Pancreas (tissue), 10 donors: Measurements from ENCODE around the gene PFKFB4. TPM values are rescaled to one million over a fixed set of nuclear protein-coding genes. Genes with fewer than 3 reads are reported as not detected.
A peak's percentile ranks its signal among the peaks of the same experiment; 100 is the strongest.
"Not testable (repeated sequence)": the region's sequence is repeated elsewhere in the genome, so short reads cannot be mapped to it uniquely, and the experiment has no call there.

Experiments
- ATAC-seq, 4 donors: fragments of 200-7000 bp; cut with Tn5 transposase; one replicate each; pipeline versions ENCODE4 v1.8.0 to v1.9.1; 2020; ENCODE audit warnings: mild to moderate bottlenecking in 4 of 4, moderate library complexity in 4 of 4
- DNase-seq, 6 donors: peaks; one replicate each; pipeline ENCODE4 v3.0.0-alpha.2; 2020
- FAIRE-seq: peaks from 2 replicates; lab custom pipeline; 2012; peaks lifted over from hg19 to GRCh38; lab: Jason Lieb, UNC
- H3K27ac ChIP-seq, 4 donors: fragments of 200-600 bp; sonication (generic); 1 replicate in 3 of 4; 2 replicates in 1 of 4; pipeline versions ENCODE4 v1.5.0 to v1.8.0; 2020
- H3K27me3 ChIP-seq, 4 donors: fragments of 200-600 bp; one replicate each; pipeline ENCODE4 v1.8.0; 2021
- H3K36me3 ChIP-seq, 3 donors: fragments of 200-600 bp; sonication (generic) in 1 of 3; one replicate each; pipeline versions ENCODE4 v1.5.0 to v1.8.0; 2020 to 2021
- H3K4me1 ChIP-seq, 3 donors: fragments of 200-600 bp; one replicate each; pipeline ENCODE4 v1.8.0; 2021
- H3K4me3 ChIP-seq, 4 donors: fragments of 200-600 bp; sonication (generic) in 2 of 4; one replicate each; pipeline versions ENCODE4 v1.5.0 to v1.8.0; 2020 to 2021
- H3K9me3 ChIP-seq, 4 donors: fragments of 200-600 bp; one replicate each; pipeline ENCODE4 v1.8.0; 2021
- WGBS, 2 donors: extraction: QIAGEN DNeasy Blood & Tissue Kit; methylation state at CpG; one replicate each; pipeline ENCODE4 v1.1.7; 2013; 5-methylcytosine and 5-hydroxymethylcytosine counted together
- intact Hi-C, 3 donors: fragments of 100-400 bp; cut with DNase I; formaldehyde crosslinking; loops; one replicate each; pipeline versions ENCODE4 v1.11.1 to v1.14.2; 2022
- polyA plus RNA-seq, 2 donors: library from polyadenylated mRNA; stranded (reverse); fragments of 200-250 nt; gene quantifications; one replicate each; pipeline ENCODE4 v1.2.3, GENCODE V29; 2013
- total RNA-seq, 6 donors: library from RNA; stranded (reverse); fragmentation: NEBNext Ultra II Directional in 4 of 6; extraction: Animal tissue kit (Norgen Biotek cat#: 25700) in 4 of 6; gene quantifications; one replicate each; pipeline versions ENCODE4 v1.2.1 to v1.2.4, GENCODE V29; 2021 to 2023
- TF ChIP-seq, protein P1 (sequence below), 4 donors: fragments of 200-600 bp; sonication (generic) in 3 of 4; IDR thresholded peaks; one replicate each; pipeline versions ENCODE4 v1.5.0 to v1.8.0; 2021; ENCODE audit warnings: antibody characterized with exemption in 4 of 4
- donor health status: healthy with polysubstance abuse.
- donor health status: DM: no; HTN: no; CAD: no; lungs with moderate emphysema.
- donor health status: DM: no; HTN: no; CAD: no.
- donor health status: control.
- donor health status: control.
- donor health status: Bipolar disorder and iron deficiency.
- donor health status: DM: yes; HTN: yes; CAD: no.
- donor health status: DM: no; HTN: no; CAD: no.
- donor health status: DM: no; HTN: no; CAD: no.
- donor health status: DM: yes; HTN: yes; CAD: no.

PFKFB4 gene
- total and polyA plus RNA-seq, 8 donors = 7.4 to 12.2 (median 8.5) TPM

DNA sequence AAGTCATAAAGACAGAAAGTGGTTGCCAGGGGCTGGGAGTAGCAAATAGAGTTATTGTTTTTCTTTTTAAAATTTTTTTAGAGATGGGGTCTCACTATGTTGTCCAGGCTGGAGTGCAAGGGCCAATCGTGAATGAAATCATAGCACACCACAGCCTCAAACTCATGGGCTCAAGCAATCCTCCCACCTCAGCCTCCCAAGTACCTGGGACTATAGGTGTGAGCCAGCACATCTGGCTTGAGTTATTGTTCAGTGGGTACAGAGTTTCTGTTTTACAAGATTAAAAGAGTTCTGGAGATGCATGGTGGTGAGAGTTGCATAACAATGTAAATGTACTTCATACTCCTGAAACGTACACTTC is 23.6 kb downstream of the PFKFB4 start:
- Histone ChIP-seq H3K36me3 (peaks cover 0 to 15% (median 6%) of the 10 kb centered on the region in 3 donors), H3K9me3 (no peaks in the 10 kb centered on the region), H3K27me3 (no peaks in the 10 kb centered on the region), H3K4me3 (no peak overlapping the region), H3K27ac (no peak overlapping the region), H3K4me1 (no peaks in the 10 kb centered on the region)
- intact Hi-C loops = no loop called here
- DNase-seq = no peak
- FAIRE-seq = no peak
- no peak for ATAC-seq
- TF ChIP-seq, protein P1, sequence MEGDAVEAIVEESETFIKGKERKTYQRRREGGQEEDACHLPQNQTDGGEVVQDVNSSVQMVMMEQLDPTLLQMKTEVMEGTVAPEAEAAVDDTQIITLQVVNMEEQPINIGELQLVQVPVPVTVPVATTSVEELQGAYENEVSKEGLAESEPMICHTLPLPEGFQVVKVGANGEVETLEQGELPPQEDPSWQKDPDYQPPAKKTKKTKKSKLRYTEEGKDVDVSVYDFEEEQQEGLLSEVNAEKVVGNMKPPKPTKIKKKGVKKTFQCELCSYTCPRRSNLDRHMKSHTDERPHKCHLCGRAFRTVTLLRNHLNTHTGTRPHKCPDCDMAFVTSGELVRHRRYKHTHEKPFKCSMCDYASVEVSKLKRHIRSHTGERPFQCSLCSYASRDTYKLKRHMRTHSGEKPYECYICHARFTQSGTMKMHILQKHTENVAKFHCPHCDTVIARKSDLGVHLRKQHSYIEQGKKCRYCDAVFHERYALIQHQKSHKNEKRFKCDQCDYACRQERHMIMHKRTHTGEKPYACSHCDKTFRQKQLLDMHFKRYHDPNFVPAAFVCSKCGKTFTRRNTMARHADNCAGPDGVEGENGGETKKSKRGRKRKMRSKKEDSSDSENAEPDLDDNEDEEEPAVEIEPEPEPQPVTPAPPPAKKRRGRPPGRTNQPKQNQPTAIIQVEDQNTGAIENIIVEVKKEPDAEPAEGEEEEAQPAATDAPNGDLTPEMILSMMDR (IDR thresholded peaks at IDR 0.05) = no peak
- 88 to 93% methylated on average over 2 of the region's 2 CpGs for WGBS, 2 donors

DNA sequence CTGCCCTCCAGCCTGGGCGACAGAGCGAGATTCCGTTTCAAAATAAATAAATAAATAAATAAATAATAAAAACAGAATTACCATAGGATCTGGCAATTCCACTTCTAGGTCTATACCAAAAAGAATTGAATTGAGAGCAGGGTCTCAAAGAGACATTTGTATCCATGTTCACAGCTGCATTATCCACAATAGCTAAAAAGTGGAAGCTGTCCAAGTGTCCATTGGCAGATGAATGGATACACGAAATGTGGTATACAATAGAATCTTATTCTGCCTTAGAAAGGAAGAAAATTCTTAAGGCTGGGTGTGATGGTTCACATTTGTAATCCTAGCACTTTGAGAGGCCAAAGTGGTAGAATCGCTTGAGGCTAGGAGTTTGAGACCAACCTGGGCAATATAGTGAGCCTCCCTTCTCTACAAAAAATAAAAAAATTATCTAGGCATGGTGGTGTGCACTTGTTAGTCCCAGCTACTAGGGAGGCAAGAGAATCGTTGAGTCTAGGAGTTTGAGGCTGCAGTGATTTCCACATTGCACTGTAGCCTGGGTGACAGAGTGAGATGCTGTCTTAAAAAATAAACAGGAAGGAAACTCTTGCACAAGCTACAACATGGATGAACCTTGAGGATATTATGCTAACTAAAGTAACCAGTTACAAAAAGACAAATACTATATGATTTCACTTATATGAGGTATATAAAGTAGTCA is 24.2 kb downstream of the PFKFB4 start:
- TF ChIP-seq, protein P1 (IDR thresholded peaks at IDR 0.05) = no peak
- Histone ChIP-seq H3K36me3 (peaks cover 0 to 15% (median 6%) of the 10 kb centered on the region in 3 donors), H3K27ac (no peak overlapping the region), H3K9me3 (no peaks in the 10 kb centered on the region), H3K4me1 (no peaks in the 10 kb centered on the region), H3K27me3 (no peaks in the 10 kb centered on the region), H3K4me3 (no peak overlapping the region)
- DNase-seq (no peak), ATAC-seq (no peak), FAIRE-seq (no peak)
- 87 to 90% methylated on average over 6 of the region's 6 CpGs for WGBS, 2 donors
- intact Hi-C loops = no loop called here

DNA sequence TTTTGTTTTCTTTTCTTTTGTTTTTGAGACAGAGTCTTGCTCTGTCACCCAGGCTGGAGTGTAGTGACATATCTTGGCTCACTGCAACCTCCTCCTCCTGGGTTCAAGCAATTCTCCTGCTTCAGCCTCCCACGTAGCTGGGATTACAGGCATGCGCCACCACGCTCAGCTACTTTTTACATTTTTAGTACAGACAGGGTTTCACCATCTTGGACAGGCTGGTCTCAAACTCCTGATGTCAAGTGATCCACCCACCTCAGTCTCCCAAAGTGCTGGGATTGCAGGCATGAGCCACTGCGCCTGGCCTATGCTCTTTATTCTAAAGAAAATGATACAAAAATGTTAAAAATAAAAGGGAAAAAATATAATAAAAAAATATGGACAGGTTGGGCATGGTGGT is 25.9 kb downstream of the PFKFB4 start:
- intact Hi-C loops, H3K27ac ChIP-seq, H3K4me3 ChIP-seq, ATAC-seq, FAIRE-seq, H3K27me3 ChIP-seq, H3K36me3 ChIP-seq, H3K9me3 ChIP-seq, H3K4me1 ChIP-seq: not testable (repeated sequence)
- WGBS, 2 donors = 97 to 99% methylated on average over 4 of the region's 4 CpGs
- DNase-seq = peak in 1 of 6 donors; percentile 1

DNA sequence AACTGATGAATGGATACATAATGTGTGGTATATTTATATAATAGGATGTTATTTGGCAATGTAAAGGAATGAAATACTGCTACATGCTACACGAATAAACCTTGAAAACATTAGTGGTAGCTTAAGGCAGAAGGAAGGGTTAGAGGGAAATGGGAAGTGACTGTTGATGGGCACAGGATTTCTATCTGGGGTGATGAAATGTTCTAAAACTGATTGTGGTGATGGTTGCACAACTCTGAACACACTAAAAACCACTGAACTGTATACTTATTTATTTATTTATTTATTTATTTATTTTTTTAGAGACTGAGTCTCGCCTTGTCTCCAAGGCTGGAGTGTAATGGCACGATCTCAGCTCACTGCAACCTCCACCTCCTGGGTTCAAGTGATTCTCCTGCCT is 27.8 kb downstream of the PFKFB4 start:
- intact Hi-C loops = no loop called here
- FAIRE-seq = no peak
- no peak for DNase-seq
- Histone ChIP-seq H3K36me3 (peaks cover 0 to 6% (median 0%) of the 10 kb centered on the region in 3 donors), H3K4me1 (no peaks in the 10 kb centered on the region), H3K27ac (no peak overlapping the region), H3K9me3 (no peaks in the 10 kb centered on the region), H3K4me3 (no peak overlapping the region), H3K27me3 (no peaks in the 10 kb centered on the region)
- peak in 2 of 4 donors; percentile 27 to 37 for ATAC-seq
- TF ChIP-seq, protein P1 (IDR thresholded peaks at IDR 0.05) = no peak
- 92 to 93% methylated on average over 3 of the region's 3 CpGs for WGBS, 2 donors

DNA sequence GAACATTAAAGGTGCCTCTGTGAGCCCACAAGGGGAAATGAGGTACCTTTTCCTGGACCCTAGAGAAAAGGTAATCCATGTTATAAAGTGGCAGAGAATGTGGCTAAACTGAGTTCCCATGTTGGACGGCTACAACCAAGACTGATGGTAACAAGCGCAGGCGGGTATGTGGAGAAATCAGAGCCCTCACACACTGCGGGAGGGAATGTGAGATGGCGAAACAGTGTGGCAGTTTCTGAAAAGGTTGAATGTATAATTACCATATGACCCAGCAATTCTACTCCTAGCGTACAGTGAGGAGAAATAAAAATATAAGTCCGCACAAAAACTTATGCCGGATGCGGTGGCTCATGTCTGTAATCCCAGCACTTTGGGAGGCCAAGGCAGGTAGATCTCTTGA is 28.6 kb downstream of the PFKFB4 start:
- FAIRE-seq (no peak), ATAC-seq (no peak), DNase-seq (no peak)
- Histone ChIP-seq H3K27me3 (no peaks in the 10 kb centered on the region), H3K9me3 (no peaks in the 10 kb centered on the region), H3K27ac (no peak overlapping the region), H3K4me1 (no peaks in the 10 kb centered on the region), H3K4me3 (no peak overlapping the region), H3K36me3 (peaks cover 0 to 6% (median 0%) of the 10 kb centered on the region in 3 donors)
- intact Hi-C loops = no loop called here
- WGBS, 2 donors = 95 to 97% methylated on average over 9 of the region's 9 CpGs
- TF ChIP-seq, protein P1 (IDR thresholded peaks at IDR 0.05) = no peak
